Smooth muscle cell of the pulmonary artery (primary cell): Measurements from ENCODE around the gene PLA2G4B. TPM values are rescaled to one million over a fixed set of nuclear protein-coding genes. Genes with fewer than 3 reads are reported as not detected.

Experiments used
- total RNA-seq: library from RNA; depleted of rRNA; stranded (reverse); fragments of >200 nt; gene quantifications from 2 replicates; pipeline ENCODE4 v1.2.3, GENCODE V29; 2014

The PLA2G4B gene
- total RNA-seq: 1.1 and 1.2 TPM in 2 replicates

GRCh38 chr15:41838400-41838897 is at the start of gene PLA2G4B:
Gene PLA2G4B, plus strand, starts transcription at chr15:41838847. Its CDS starts 67 bp downstream, at chr15:41838914.

DNA sequence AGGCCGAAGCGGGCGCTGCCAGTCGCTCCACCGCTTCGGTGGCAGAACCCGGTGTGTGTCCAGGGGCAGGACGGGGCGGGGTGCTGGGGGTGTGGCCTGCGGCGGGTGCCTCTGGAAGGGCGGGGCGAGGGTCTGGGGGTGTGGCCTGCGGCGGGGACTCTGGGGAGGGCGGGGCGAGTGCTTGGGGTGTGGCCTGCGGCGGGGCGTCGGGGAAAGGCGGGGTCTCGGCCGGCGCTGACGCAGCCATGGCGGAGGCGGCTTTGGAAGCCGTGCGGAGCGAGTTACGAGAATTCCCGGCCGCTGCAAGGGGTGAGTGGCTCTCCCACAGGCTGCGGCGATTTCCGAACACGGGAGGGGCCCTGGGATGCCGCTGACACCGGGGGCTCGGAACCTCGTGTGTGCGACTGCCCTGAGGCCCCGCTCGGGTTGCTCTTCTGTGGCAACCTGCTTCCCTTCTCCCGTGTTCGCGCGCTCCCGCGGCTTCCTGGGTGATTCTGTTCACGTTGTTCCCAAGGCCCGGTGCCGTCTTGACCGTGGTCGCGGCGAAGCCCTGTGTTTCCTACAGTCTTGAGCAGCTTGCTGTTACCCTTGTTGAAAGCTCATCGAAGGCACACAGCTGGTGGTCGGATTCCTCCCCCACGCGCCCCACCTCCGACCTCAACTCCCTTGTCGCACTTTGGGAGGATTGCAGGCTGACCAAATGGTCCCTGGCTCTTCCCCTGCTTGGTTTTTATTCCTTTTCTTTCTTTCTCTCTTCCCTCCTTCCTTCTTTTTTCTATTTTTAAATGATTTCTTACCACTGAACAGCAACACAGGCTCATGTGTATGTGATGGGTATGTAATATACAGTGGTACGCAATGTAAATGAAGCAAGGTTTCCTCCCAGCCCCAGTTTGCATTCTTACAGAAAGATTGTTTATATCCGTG is 10.5 kb upstream of the PLA2G4B start, which contains the start of gene JMJD7:
JMJD7 (plus strand) TSS at position 213 of the 927 bp plus-strand sequence; CDS start at position 246, 33 bp downstream.

GRCh38 chr15:41893422-41894250 is 55.0 kb downstream of the PLA2G4B start, which contains the start of gene SPTBN5:
Gene SPTBN5, minus strand, starts transcription at chr15:41894053. Its CDS starts 556 bp downstream, at chr15:41893497.

Other genes with a start within 250 kb of the PLA2G4B start
- 34.6 and 36.2 TPM in 2 replicates for gene MGA, start 178.4 kb upstream of the PLA2G4B start, total RNA-seq
- gene MAPKBP1, start 64.4 kb upstream of the PLA2G4B start, total RNA-seq: 20.7 and 26.6 TPM in 2 replicates
- gene JMJD7, start 10.8 kb upstream of the PLA2G4B start, total RNA-seq: 2.5 and 4.1 TPM in 2 replicates
- 0.20 and 0.36 TPM in 2 replicates for gene SPTBN5, start 55.2 kb downstream of the PLA2G4B start, total RNA-seq
- gene EHD4, start 133.7 kb downstream of the PLA2G4B start, total RNA-seq: 13.9 and 27.6 TPM in 2 replicates
- gene PLA2G4E, start 182.2 kb downstream of the PLA2G4B start, total RNA-seq: not detected in 2 replicates